ENCODE measurements around the gene MYORG.

MYORG gene

DNA sequence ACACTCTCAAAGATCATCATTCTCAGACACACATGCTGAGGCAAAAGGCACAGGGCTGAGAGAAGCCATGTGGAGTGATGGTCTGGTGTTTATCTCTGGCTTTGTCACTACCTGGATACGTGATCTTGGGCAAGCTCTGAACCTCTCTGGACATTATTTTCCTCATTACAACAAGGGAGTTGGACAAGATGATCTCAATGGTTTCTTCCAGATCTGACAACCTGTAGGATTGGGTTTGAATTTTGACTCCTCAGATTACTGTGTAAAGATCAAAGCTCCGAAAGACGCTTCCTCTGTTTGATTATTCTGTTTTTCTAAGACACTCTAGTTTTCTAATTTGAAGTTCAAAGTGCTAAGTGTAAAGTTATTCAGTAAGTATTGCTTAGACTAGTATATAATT lies 27.4 kb downstream of the MYORG start:
- no peaks in the 10 kb centered on the region for H3K4me1 ChIP-seq (ENCODE audit: low read length)

GRCh38 chr9:34347800-34348158 lies 28.9 kb downstream of the MYORG start:
- H3K27ac ChIP-seq (ENCODE audit: low read length), result no peak overlapping the region
- H3K4me2 ChIP-seq (ENCODE audit: low read length), result no peak overlapping the region
- H3K79me2 ChIP-seq (ENCODE audit: low read length), result no peaks in the 10 kb centered on the region

More for the DNA sequence above, 27.4 kb downstream of the MYORG start:
- Histone ChIP-seq H2AFZ (ENCODE audit: low read depth, low read length) (no peak overlapping the region), H3K4me3 (ENCODE audit: low read length) (no peak overlapping the region), H4K20me1 (ENCODE audit: insufficient read depth, low read length) (no peaks in the 10 kb centered on the region), H3K27ac (ENCODE audit: low read length) (no peak overlapping the region), H3K27me3 (ENCODE audit: low read depth, low read length) (no peaks in the 10 kb centered on the region), H3K36me3 (replicated peaks; ENCODE audit: low read depth, low read length) (no peaks in the 10 kb centered on the region), H3K4me2 (ENCODE audit: low read length) (no peak overlapping the region), H3K9ac (ENCODE audit: low read length) (no peak overlapping the region), H3K9me3 (ENCODE audit: insufficient read depth, low read length) (no peaks in the 10 kb centered on the region), H3K79me2 (ENCODE audit: low read length) (no peaks in the 10 kb centered on the region)
- TF ChIP-seq EZH2phosphoT487 (IDR thresholded peaks at IDR 0.05; ENCODE audit: low read depth), result no peak
- TF ChIP-seq, protein P1, sequence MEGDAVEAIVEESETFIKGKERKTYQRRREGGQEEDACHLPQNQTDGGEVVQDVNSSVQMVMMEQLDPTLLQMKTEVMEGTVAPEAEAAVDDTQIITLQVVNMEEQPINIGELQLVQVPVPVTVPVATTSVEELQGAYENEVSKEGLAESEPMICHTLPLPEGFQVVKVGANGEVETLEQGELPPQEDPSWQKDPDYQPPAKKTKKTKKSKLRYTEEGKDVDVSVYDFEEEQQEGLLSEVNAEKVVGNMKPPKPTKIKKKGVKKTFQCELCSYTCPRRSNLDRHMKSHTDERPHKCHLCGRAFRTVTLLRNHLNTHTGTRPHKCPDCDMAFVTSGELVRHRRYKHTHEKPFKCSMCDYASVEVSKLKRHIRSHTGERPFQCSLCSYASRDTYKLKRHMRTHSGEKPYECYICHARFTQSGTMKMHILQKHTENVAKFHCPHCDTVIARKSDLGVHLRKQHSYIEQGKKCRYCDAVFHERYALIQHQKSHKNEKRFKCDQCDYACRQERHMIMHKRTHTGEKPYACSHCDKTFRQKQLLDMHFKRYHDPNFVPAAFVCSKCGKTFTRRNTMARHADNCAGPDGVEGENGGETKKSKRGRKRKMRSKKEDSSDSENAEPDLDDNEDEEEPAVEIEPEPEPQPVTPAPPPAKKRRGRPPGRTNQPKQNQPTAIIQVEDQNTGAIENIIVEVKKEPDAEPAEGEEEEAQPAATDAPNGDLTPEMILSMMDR (IDR thresholded peaks at IDR 0.05; ENCODE audit: low read depth, low read length), result no peak

GRCh38 chr9:34346873-34347799 lies 29.6 kb downstream of the MYORG start:
- Histone ChIP-seq H3K4me3 (ENCODE audit: low read length) (no peak overlapping the region), H3K4me1 (ENCODE audit: low read length) (no peaks in the 10 kb centered on the region), H3K27ac (ENCODE audit: low read length) (no peak overlapping the region), H3K9ac (ENCODE audit: low read length) (no peak overlapping the region), H3K79me2 (ENCODE audit: low read length) (no peaks in the 10 kb centered on the region), H4K20me1 (ENCODE audit: insufficient read depth, low read length) (no peaks in the 10 kb centered on the region), H3K27me3 (ENCODE audit: low read depth, low read length) (no peaks in the 10 kb centered on the region), H3K9me3 (ENCODE audit: insufficient read depth, low read length) (no peaks in the 10 kb centered on the region), H3K36me3 (replicated peaks; ENCODE audit: low read depth, low read length) (peaks cover 10% of the 10 kb centered on the region), H2AFZ (ENCODE audit: low read depth, low read length) (no peak overlapping the region), H3K4me2 (ENCODE audit: low read length) (no peak overlapping the region)
- TF ChIP-seq EZH2phosphoT487 (IDR thresholded peaks at IDR 0.05; ENCODE audit: low read depth), result no peak
- TF ChIP-seq, protein P1 (IDR thresholded peaks at IDR 0.05; ENCODE audit: low read depth, low read length), result no peak

More at GRCh38 chr9:34347800-34348158, 28.9 kb downstream of the MYORG start:
- H4K20me1 ChIP-seq (ENCODE audit: insufficient read depth, low read length), result no peaks in the 10 kb centered on the region
- H3K27me3 ChIP-seq (ENCODE audit: low read depth, low read length), result no peaks in the 10 kb centered on the region
- no peaks in the 10 kb centered on the region for H3K9me3 ChIP-seq (ENCODE audit: insufficient read depth, low read length)
- no peak overlapping the region for H3K9ac ChIP-seq (ENCODE audit: low read length)
- H3K4me1 ChIP-seq (ENCODE audit: low read length), result no peaks in the 10 kb centered on the region
- peaks cover 10% of the 10 kb centered on the region for H3K36me3 ChIP-seq (replicated peaks; ENCODE audit: low read depth, low read length)
- TF ChIP-seq, protein P1 (IDR thresholded peaks at IDR 0.05; ENCODE audit: low read depth, low read length), result no peak
- TF ChIP-seq EZH2phosphoT487 (IDR thresholded peaks at IDR 0.05; ENCODE audit: low read depth), result no peak
- H3K4me3 ChIP-seq (ENCODE audit: low read length), result no peak overlapping the region
- H2AFZ ChIP-seq (ENCODE audit: low read depth, low read length), result no peak overlapping the region

- H3K4me2 ChIP-seq (ENCODE audit: low read length), result no peak overlapping the region
- no peaks in the 10 kb centered on the region for H3K9me3 ChIP-seq (ENCODE audit: insufficient read depth, low read length)
- no peak overlapping the region for H3K4me3 ChIP-seq (ENCODE audit: low read length)
- TF ChIP-seq EZH2phosphoT487 (IDR thresholded peaks at IDR 0.05; ENCODE audit: low read depth), result no peak
- TF ChIP-seq, protein P1 (IDR thresholded peaks at IDR 0.05; ENCODE audit: low read depth, low read length), result no peak
- no peaks in the 10 kb centered on the region for H3K4me1 ChIP-seq (ENCODE audit: low read length)
- no peaks in the 10 kb centered on the region for H3K79me2 ChIP-seq (ENCODE audit: low read length)
- peaks cover 22% of the 10 kb centered on the region for H3K36me3 ChIP-seq (replicated peaks; ENCODE audit: low read depth, low read length)
- no peak overlapping the region for H3K27ac ChIP-seq (ENCODE audit: low read length)
- H3K27me3 ChIP-seq (ENCODE audit: low read depth, low read length), result no peaks in the 10 kb centered on the region
- H3K9ac ChIP-seq (ENCODE audit: low read length), result no peak overlapping the region
- H2AFZ ChIP-seq (ENCODE audit: low read depth, low read length), result no peak overlapping the region
- H4K20me1 ChIP-seq (ENCODE audit: insufficient read depth, low read length), result no peaks in the 10 kb centered on the region
Measured at GRCh38 chr9:34343605-34344004, 33.1 kb downstream of the MYORG start.
